ENCODE measurements around the gene AP2M1. TPM values are rescaled to one million over a fixed set of nuclear protein-coding genes. Genes with fewer than 3 reads are reported as not detected.
"Not testable (repeated sequence)": the region's sequence is repeated elsewhere in the genome, so short reads cannot be mapped to it uniquely, and the experiment has no call there.

AP2M1 gene
- total and polyA plus RNA-seq, 8 donors: 96.2 to 220 (median 144) TPM

DNA sequence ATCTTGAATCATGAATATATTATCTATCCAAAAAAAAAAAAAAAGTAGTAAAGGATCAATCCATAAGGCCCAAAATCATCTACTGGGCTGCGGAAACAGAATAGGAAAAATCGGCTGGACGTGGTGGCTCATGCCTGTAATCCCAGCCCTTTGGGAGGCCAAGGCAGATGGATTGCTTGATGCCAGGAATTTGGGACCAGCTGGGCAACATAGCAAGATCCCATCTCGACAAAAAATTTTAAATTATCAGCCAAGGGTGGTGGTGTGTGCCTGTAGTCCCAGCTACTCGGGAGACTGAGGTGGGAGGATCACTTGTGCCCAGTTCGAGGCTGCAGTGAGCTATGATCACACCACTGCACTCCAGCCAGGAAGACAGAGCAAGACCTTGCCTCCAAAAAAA, 25.5 kb upstream of the AP2M1 start:
- WGBS, 5 donors: 89 to 95% (median 91%) methylated on average over 6 of the region's 6 CpGs
- intact Hi-C loops (cut with DNase I; ENCODE audit: low total_unique reads): no loop called here
- no peaks in the 10 kb centered on the region for H3K27me3 ChIP-seq
- no peak for TF ChIP-seq EP300 (IDR thresholded peaks at IDR 0.05)
- no peak for TF ChIP-seq POLR2AphosphoS5 (IDR thresholded peaks at IDR 0.05)
- TF ChIP-seq CTCF (IDR thresholded peaks at IDR 0.05): no peak
- no peak for TF ChIP-seq POLR2A (IDR thresholded peaks at IDR 0.05)
- H3K4me3 ChIP-seq: no peak overlapping the region
- no peak for DNase-seq
- H3K36me3 ChIP-seq: peaks cover 15 to 32% (median 27%) of the 10 kb centered on the region in 4 donors
- H3K9me3 ChIP-seq: no peaks in the 10 kb centered on the region
- H3K27ac ChIP-seq: no peak overlapping the region
- peaks cover 5 to 35% (median 19%) of the 10 kb centered on the region in 4 donors for H3K4me1 ChIP-seq

DNA sequence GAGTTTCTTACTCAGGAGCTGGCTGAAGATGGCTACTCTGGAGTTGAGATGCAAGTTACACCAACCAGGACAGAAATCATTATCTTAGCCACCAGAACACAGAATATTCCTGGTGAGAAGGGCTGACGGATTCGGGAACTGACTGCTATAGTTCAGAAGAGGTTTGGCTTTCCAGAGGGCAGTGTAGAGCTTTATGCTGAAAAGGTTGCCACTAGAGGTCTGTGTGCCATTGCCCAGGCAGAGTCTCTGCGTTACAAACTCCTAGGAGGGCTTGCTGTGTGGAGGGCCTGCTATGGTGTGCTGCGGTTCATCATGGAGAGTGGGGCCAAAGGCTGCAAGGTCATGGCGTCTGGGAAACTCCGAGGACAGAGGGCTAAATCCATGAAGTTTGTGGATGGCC, 24.9 kb upstream of the AP2M1 start:
- DNase-seq; H3K4me3 ChIP-seq; intact Hi-C loops (cut with DNase I; ENCODE audit: low total_unique reads); H3K9me3 ChIP-seq; H3K27me3 ChIP-seq; H3K27ac ChIP-seq: not testable (repeated sequence)
- WGBS, 5 donors: 51 to 69% (median 60%) methylated on average over 6 of the region's 6 CpGs
- peaks cover 9 to 35% (median 20%) of the 10 kb centered on the region in 4 donors for H3K4me1 ChIP-seq
- H3K36me3 ChIP-seq: peaks cover 8 to 25% (median 20%) of the 10 kb centered on the region in 4 donors

GRCh38 chr3:184154885-184155643, 19.6 kb upstream of the AP2M1 start, which contains the start of gene DVL3:
Gene DVL3, plus strand, starts transcription at chr3:184155377. Its CDS starts 259 bp downstream, at chr3:184155636.
- WGBS, 5 donors: 1 to 4% (median 2%) methylated on average over 23 to 84 of the region's 84 CpGs
- DNase-seq: peak; percentile 75 to 90
- Histone ChIP-seq H3K9me3 (no peaks in the 10 kb centered on the region), H3K4me3 (peak within 1 kb of the TSS; percentile 61 to 95 (median 78)), H3K36me3 (no peaks in the 10 kb centered on the region), H3K27me3 (no peaks in the 10 kb centered on the region), H3K4me1 (peaks cover 34 to 63% (median 50%) of the 10 kb centered on the region in 4 donors), H3K27ac (peak within 1 kb of the TSS; percentile 78 to 95 (median 91))
- TF ChIP-seq CTCF (IDR thresholded peaks at IDR 0.05): no peak
- peak in 2 of 3 donors; percentile 35 to 64 for TF ChIP-seq POLR2AphosphoS5 (IDR thresholded peaks at IDR 0.05)
- intact Hi-C loops (cut with DNase I; ENCODE audit: low total_unique reads): no loop called here

- WGBS, 5 donors: 0 to 1% (median 0%) methylated on average over 34 to 47 of the region's 47 CpGs
- Histone ChIP-seq H3K9me3 (no peaks in the 10 kb centered on the region), H3K27ac (peak overlapping the region; percentile 78 to 95 (median 91)), H3K4me3 (peak overlapping the region; percentile 61 to 95 (median 78)), H3K4me1 (peaks cover 42 to 71% (median 58%) of the 10 kb centered on the region in 4 donors), H3K36me3 (no peaks in the 10 kb centered on the region), H3K27me3 (no peaks in the 10 kb centered on the region)
- peak in 1 of 2 donors; percentile 49 for DNase-seq
- intact Hi-C loops (cut with DNase I; ENCODE audit: low total_unique reads): no loop called here
- TF ChIP-seq CTCF (IDR thresholded peaks at IDR 0.05) (no peak), EP300 (IDR thresholded peaks at IDR 0.05) (no peak), POLR2A (IDR thresholded peaks at IDR 0.05) (no peak), POLR2AphosphoS5 (IDR thresholded peaks at IDR 0.05) (no peak)
Measured at GRCh38 chr3:184155644-184156521, 18.8 kb upstream of the AP2M1 start.

Measured in stomach (tissue), 9 donors.